Activated naive CD8-positive, alpha-beta T cell treated with anti-CD3 and anti-CD28 coated beads, Interleukin-2, amount 10 ng/mL, durations not matched to agents 7 days and 5 days (primary cell): ENCODE data around the gene B4GALNT3. TPM values are rescaled to one million over a fixed set of nuclear protein-coding genes. Genes with fewer than 3 reads are reported as not detected.
"Not testable (repeated sequence)": the region's sequence is repeated elsewhere in the genome, so short reads cannot be mapped to it uniquely, and the experiment has no call there.

Source experiments
- ATAC-seq: fragments of 150-1000 bp; cut with Tn5 transposase; one replicate; pipeline ENCODE4 v1.10.0; 2021; ENCODE audit warnings: low read depth, moderate library complexity
- POLR2A ChIA-PET: fragments of 350-600 bp; sonication (Branson Sonifier 250); formaldehyde crosslinking; loops from one replicate; lab custom pipeline; 2021; ENCODE audit warnings: antibody characterized with exemption; lab: Charles Lee
- DNase-seq: peaks from one replicate; pipeline ENCODE4 v3.0.0; 2021
- H3K27ac Mint-ChIP-seq: one replicate; pipeline ENCODE4 v1.8.0; 2022; ENCODE audit warnings: mild to moderate bottlenecking, mixed read lengths
- H3K27me3 Mint-ChIP-seq: one replicate; pipeline ENCODE4 v1.8.0; 2022; ENCODE audit warnings: mild to moderate bottlenecking, moderate library complexity, mixed read lengths
- H3K36me3 Mint-ChIP-seq: one replicate; pipeline ENCODE4 v1.8.0; 2021; ENCODE audit warnings: mild to moderate bottlenecking, mixed read lengths
- H3K4me1 Mint-ChIP-seq: one replicate; pipeline ENCODE4 v1.8.0; 2021; ENCODE audit warnings: mixed read lengths
- H3K4me3 Mint-ChIP-seq: one replicate; pipeline ENCODE4 v1.8.0; 2022; ENCODE audit warnings: mild to moderate bottlenecking, moderate library complexity, mixed read lengths
- H3K9me3 Mint-ChIP-seq: one replicate; pipeline ENCODE4 v1.8.0; 2021; ENCODE audit warnings: mixed read lengths
- total RNA-seq, 2 experiments: library from RNA; stranded (reverse); gene quantifications; one replicate each; pipeline ENCODE4 v1.2.3, GENCODE V29; 2021

The B4GALNT3 gene
- 1 to 10 TPM; 4.3 to 4.4 TPM for total RNA-seq

DNA sequence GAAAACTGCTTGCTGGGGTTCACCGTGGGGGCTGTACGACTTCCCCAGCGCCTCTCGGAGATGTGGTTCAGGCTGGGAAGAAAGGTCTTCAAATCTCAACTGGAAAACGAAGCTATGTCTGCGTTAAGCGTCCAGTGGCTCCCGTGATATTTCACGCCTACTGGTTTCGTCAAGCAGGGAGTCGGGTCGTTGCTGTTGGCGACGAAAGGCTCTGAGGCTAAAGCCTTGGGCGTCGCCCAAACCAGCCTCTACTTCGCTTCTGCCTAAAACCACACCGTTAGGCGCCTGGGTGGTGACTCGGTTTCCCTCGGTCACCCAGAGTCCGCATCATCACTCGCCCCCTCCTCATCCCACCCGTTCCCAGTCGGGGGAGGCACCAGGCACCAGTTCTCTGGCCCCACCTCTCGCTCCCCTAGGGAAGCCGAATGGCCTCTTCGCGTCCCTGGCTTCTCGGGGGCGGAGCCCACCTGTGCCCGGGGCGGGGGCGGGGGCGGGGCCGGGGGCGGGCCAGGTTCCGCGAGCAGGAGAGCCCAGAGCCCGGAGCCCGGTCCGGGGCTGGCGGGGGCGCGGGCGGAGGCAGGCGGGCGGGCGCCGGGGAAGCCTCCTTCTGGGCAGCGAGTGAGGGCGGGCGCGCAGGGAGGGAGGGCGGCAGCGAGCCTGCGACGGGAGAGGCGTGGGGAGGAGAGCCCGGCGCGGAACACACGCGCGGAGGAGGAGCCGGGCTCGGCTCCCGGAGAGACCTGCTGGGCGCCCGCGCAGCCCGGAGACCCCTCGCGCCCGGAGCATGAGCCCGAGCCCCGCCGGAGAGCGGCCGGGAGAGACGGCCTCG is at the start of gene B4GALNT3:
Gene B4GALNT3 (plus strand): TSS at position 510 of the 829 bp plus-strand sequence. CDS start 438 bp downstream, outside the sequence.
- no peaks in the 10 kb centered on the region for H3K36me3 Mint-ChIP-seq
- POLR2A ChIA-PET = no interaction called here
- peaks cover 81% of the 10 kb centered on the region for H3K27me3 Mint-ChIP-seq
- H3K9me3 Mint-ChIP-seq = no peaks in the 10 kb centered on the region
- peak; percentile 56 for ATAC-seq
- no peak within 1 kb of the TSS for H3K27ac Mint-ChIP-seq
- peaks cover 4% of the 10 kb centered on the region for H3K4me1 Mint-ChIP-seq
- peak within 1 kb of the TSS; percentile 69 for H3K4me3 Mint-ChIP-seq
- peak; percentile 55 for DNase-seq

DNA sequence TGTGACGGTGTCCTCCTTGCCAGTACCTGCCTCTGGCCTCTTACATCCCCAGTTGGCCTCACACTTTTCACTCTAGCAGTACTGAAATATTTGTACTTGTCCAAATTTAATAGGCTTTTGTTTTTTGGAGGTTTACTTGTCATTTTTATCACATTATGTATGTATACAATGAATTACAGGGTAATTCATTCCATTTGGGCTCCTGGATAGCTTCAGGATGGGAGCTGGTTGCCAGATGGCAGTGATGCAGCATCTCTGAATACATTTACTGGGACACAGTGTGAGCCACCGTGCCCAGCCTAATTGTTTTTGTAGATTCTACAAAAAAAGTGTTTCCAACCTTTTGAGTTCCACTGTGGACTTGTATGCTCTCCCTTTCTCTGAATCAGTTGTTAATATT is 44.9 kb upstream of the B4GALNT3 start:
- Mint-ChIP-seq H3K27me3 (no peaks in the 10 kb centered on the region), H3K4me1 (no peaks in the 10 kb centered on the region), H3K4me3 (no peak overlapping the region), H3K27ac (no peak overlapping the region), H3K9me3 (no peaks in the 10 kb centered on the region), H3K36me3 (peaks cover 30% of the 10 kb centered on the region)
- ATAC-seq = no peak
- DNase-seq = no peak
- POLR2A ChIA-PET = no interaction called here

- peaks cover 22% of the 10 kb centered on the region for H3K36me3 Mint-ChIP-seq
- DNase-seq = no peak
Observed at GRCh38 chr12:418432-418831, 41.3 kb upstream of the B4GALNT3 start.

DNA sequence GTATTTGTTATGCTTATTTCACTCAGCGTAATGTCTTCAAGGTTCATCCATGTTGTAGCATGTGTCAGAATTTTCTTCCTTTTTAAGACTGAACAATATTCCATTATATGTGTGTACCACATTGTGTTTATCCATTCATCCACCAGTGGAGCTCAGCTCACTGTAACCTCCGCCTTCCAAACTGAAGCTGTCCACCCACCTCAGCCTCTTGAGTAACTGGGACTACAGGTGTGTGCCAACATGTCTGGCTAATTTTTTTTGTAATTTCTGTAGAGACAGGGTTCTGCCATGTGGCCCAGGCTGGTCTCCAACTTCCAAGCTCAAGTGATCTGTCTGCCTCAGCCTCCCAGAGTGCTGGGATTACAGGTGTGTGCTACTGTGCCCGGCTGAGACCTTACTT is 37.2 kb upstream of the B4GALNT3 start:
- H3K4me1 Mint-ChIP-seq = no peaks in the 10 kb centered on the region

More at GRCh38 chr12:418432-418831, 41.3 kb upstream of the B4GALNT3 start:
- ATAC-seq = no peak
- POLR2A ChIA-PET = no interaction called here
- no peaks in the 10 kb centered on the region for H3K9me3 Mint-ChIP-seq
- H3K27me3 Mint-ChIP-seq = no peaks in the 10 kb centered on the region
- no peak overlapping the region for H3K27ac Mint-ChIP-seq
- H3K4me3 Mint-ChIP-seq = no peak overlapping the region
- H3K4me1 Mint-ChIP-seq = no peaks in the 10 kb centered on the region

GRCh38 chr12:435737-436136 is 24.0 kb upstream of the B4GALNT3 start:
- H3K4me1 Mint-ChIP-seq, DNase-seq, ATAC-seq, POLR2A ChIA-PET, H3K4me3 Mint-ChIP-seq, H3K9me3 Mint-ChIP-seq, H3K27me3 Mint-ChIP-seq, H3K27ac Mint-ChIP-seq: not testable (repeated sequence)
- H3K36me3 Mint-ChIP-seq = peaks cover 21% of the 10 kb centered on the region

More for the DNA sequence above, 37.2 kb upstream of the B4GALNT3 start:
- no peak for DNase-seq
- no peaks in the 10 kb centered on the region for H3K27me3 Mint-ChIP-seq
- H3K9me3 Mint-ChIP-seq = no peaks in the 10 kb centered on the region
- no peak for ATAC-seq
- POLR2A ChIA-PET = no interaction called here
- H3K27ac Mint-ChIP-seq = no peak overlapping the region
- peaks cover 10% of the 10 kb centered on the region for H3K36me3 Mint-ChIP-seq
- no peak overlapping the region for H3K4me3 Mint-ChIP-seq

GRCh38 chr12:442235-442884 is 17.4 kb upstream of the B4GALNT3 start:
- ATAC-seq = no peak
- Mint-ChIP-seq H3K9me3 (no peaks in the 10 kb centered on the region), H3K27me3 (no peaks in the 10 kb centered on the region), H3K27ac (no peak overlapping the region), H3K4me1 (no peaks in the 10 kb centered on the region), H3K36me3 (peaks cover 13% of the 10 kb centered on the region), H3K4me3 (no peak overlapping the region)
- POLR2A ChIA-PET = no interaction called here
- DNase-seq = no peak

- DNase-seq (no peak), ATAC-seq (no peak)
- POLR2A ChIA-PET = interaction anchor here (0.6 kb wide), 1 partner anchor 1139 kb away, joined by 4 read pairs; no protein-coding TSS in a partner anchor
- H3K36me3 Mint-ChIP-seq = peaks cover 4% of the 10 kb centered on the region
- H3K4me3 Mint-ChIP-seq = no peak overlapping the region
- no peak overlapping the region for H3K27ac Mint-ChIP-seq
- no peaks in the 10 kb centered on the region for H3K9me3 Mint-ChIP-seq
- H3K27me3 Mint-ChIP-seq = peaks cover 14% of the 10 kb centered on the region
- H3K4me1 Mint-ChIP-seq = peaks cover 3% of the 10 kb centered on the region
Observed at GRCh38 chr12:447141-447540, 12.6 kb upstream of the B4GALNT3 start.

DNA sequence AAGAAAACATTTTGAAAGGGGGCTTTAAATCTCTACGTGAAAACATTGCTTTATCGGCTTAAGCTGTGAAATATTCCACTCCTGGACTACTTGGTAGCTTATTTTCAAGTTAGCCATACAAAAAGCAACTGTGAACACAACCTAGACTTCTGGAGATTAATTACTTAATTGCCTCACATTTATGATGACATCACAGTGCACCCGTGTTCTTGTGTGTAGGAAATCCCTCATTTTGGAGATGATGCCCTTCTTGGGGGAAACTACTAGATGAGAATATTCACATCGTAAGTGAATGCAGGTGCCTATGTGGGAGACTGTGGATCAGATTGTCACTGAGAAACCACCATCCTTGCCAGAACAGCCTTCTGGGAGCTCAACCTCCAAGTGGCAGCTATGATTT is 10.5 kb upstream of the B4GALNT3 start:
- DNase-seq (no peak), ATAC-seq (no peak)
- POLR2A ChIA-PET = no interaction called here
- Mint-ChIP-seq H3K27ac (no peak overlapping the region), H3K9me3 (no peaks in the 10 kb centered on the region), H3K27me3 (peaks cover 17% of the 10 kb centered on the region), H3K36me3 (peaks cover 2% of the 10 kb centered on the region), H3K4me3 (no peak overlapping the region), H3K4me1 (peaks cover 4% of the 10 kb centered on the region)

DNA sequence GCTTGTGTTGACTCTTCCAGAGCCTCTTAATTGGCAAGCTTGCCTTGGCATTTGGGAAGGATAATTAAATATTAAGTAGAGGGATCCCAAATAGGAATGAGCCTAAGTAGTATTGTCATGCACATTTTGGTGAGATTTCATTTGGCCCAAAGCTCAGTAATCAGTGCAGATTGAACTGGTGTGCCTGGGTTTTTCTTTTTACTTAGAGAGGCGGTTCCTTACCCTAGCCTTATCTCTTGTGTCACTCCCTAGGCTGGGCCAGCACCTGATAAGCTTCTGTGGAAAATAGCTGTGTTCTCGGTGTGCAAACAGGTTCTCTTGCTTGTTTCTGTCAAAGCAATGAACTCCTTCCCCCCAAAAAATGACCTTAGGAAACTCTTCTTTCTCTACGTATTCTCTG is 9.3 kb upstream of the B4GALNT3 start:
- no peak overlapping the region for H3K4me3 Mint-ChIP-seq
- peaks cover 2% of the 10 kb centered on the region for H3K36me3 Mint-ChIP-seq
- ATAC-seq (no peak), DNase-seq (no peak)
- no peak overlapping the region for H3K27ac Mint-ChIP-seq
- H3K4me1 Mint-ChIP-seq = peaks cover 4% of the 10 kb centered on the region
- no peaks in the 10 kb centered on the region for H3K9me3 Mint-ChIP-seq
- POLR2A ChIA-PET = no interaction called here
- H3K27me3 Mint-ChIP-seq = peaks cover 27% of the 10 kb centered on the region

DNA sequence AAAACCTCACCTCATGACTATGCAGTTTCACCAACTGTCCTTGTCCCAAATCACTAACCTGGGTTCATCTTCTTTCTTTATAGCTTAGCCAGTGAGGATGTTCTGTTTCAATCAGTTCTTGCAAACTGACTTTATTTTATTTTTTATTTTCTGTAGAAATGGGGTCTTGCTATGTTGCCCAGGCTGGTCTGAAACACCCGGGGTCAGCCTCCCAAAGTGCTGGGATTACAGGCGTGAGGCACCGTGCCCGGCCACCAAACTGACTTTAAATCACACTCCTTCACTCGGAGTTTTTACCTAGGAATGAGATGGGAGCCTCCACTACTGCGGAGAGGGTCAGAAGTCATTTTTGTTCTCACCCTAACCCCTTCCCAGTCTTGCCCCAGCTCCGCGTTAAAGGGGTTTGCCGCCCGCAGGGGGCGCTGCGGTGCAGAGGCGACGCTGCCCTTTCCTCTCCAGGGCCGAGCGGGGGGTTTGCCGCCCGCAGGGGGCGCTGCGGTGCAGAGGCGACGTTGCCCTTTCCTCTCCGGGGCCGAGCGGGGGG is 7.0 kb upstream of the B4GALNT3 start:
- no peak overlapping the region for H3K27ac Mint-ChIP-seq
- POLR2A ChIA-PET = interaction anchor here (1.7 kb wide), 1 partner anchor 86 kb away, joined by 6 read pairs; no protein-coding TSS in a partner anchor

DNA sequence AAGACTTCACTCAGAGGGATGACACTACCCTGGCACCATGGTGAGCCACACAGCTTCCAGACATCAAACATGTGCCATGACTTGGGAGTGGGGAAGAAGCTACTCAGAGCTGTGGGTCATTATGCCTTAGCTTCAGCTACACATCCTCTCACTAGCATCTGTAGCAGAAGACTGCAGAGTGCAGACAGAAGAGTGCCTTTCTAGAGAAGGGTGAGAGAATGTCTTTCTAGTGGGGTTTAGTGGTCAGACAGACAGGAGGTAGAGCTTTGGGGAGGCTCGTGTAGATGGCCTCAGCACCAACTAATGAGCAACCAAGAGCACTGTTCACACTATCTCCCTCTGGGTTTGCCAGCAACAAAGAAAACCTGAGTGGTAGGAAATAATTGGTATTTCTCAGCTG is 4.9 kb upstream of the B4GALNT3 start:
- Mint-ChIP-seq H3K27ac (no peak overlapping the region), H3K4me3 (no peak overlapping the region), H3K4me1 (peaks cover 4% of the 10 kb centered on the region), H3K27me3 (peaks cover 65% of the 10 kb centered on the region), H3K9me3 (no peaks in the 10 kb centered on the region), H3K36me3 (no peaks in the 10 kb centered on the region)
- ATAC-seq (no peak), DNase-seq (no peak)
- POLR2A ChIA-PET = no interaction called here

More for the DNA sequence above, 7.0 kb upstream of the B4GALNT3 start:
- H3K36me3 Mint-ChIP-seq = no peaks in the 10 kb centered on the region
- DNase-seq (peak; percentile 78), ATAC-seq (peak; percentile 44)
- H3K4me1 Mint-ChIP-seq = peaks cover 4% of the 10 kb centered on the region
- H3K27me3 Mint-ChIP-seq = peaks cover 48% of the 10 kb centered on the region
- H3K9me3 Mint-ChIP-seq = no peaks in the 10 kb centered on the region
- H3K4me3 Mint-ChIP-seq = no peak overlapping the region

GRCh38 chr12:455821-456220 is 3.9 kb upstream of the B4GALNT3 start:
- no peak overlapping the region for H3K27ac Mint-ChIP-seq
- peaks cover 59% of the 10 kb centered on the region for H3K27me3 Mint-ChIP-seq
- no peak for ATAC-seq
- peaks cover 4% of the 10 kb centered on the region for H3K4me1 Mint-ChIP-seq
- POLR2A ChIA-PET = no interaction called here
- H3K9me3 Mint-ChIP-seq = no peaks in the 10 kb centered on the region
- no peak for DNase-seq
- H3K4me3 Mint-ChIP-seq = no peak overlapping the region
- no peaks in the 10 kb centered on the region for H3K36me3 Mint-ChIP-seq

- no peak overlapping the region for H3K4me3 Mint-ChIP-seq
- no peak overlapping the region for H3K27ac Mint-ChIP-seq
- H3K9me3 Mint-ChIP-seq = no peaks in the 10 kb centered on the region
- H3K4me1 Mint-ChIP-seq = peaks cover 4% of the 10 kb centered on the region
- ATAC-seq (no peak), DNase-seq (no peak)
- no peaks in the 10 kb centered on the region for H3K36me3 Mint-ChIP-seq
- POLR2A ChIA-PET = no interaction called here
- peaks cover 67% of the 10 kb centered on the region for H3K27me3 Mint-ChIP-seq
Observed at GRCh38 chr12:457676-458075, 2.1 kb upstream of the B4GALNT3 start.
